Chondrocyte (in vitro differentiated cells): ENCODE data around the gene RIMS1. TPM values are rescaled to one million over a fixed set of nuclear protein-coding genes. Genes with fewer than 3 reads are reported as not detected.

Experiments
- DNase-seq: peaks from one replicate; pipeline ENCODE4 v3.0.0; 2021; ENCODE audit warnings: mixed read lengths, low spot score
- H3K27ac Mint-ChIP-seq: one replicate; pipeline ENCODE4 v1.8.0; 2021; ENCODE audit warnings: mild to moderate bottlenecking, moderate library complexity, mixed read lengths; ENCODE audit not compliant: unreplicated experiment
- H3K27me3 Mint-ChIP-seq: 2 replicates; pipeline ENCODE4 v1.8.0; 2021; ENCODE audit warnings: low read depth, mixed read lengths
- H3K36me3 Mint-ChIP-seq: 2 replicates; pipeline ENCODE4 v1.8.0; 2021; ENCODE audit warnings: low read depth, mixed read lengths
- H3K4me1 Mint-ChIP-seq: 2 replicates; pipeline ENCODE4 v1.8.0; 2021; ENCODE audit warnings: low read depth, mild to moderate bottlenecking, mixed read lengths
- H3K4me3 Mint-ChIP-seq: one replicate; pipeline ENCODE4 v1.8.0; 2021; ENCODE audit warnings: mild to moderate bottlenecking, moderate library complexity, mixed read lengths; ENCODE audit not compliant: unreplicated experiment
- H3K9me3 Mint-ChIP-seq: 2 replicates; pipeline ENCODE4 v1.8.0; 2021; ENCODE audit warnings: low read depth, mixed read lengths
- CTCF ChIP-seq: fragments of 200-600 bp; sonication (generic); IDR thresholded peaks from 2 replicates; pipeline ENCODE4 v1.5.0; 2021; ENCODE audit warnings: antibody characterized with exemption, mild to moderate bottlenecking, moderate library complexity
- total RNA-seq: library from RNA; stranded (reverse); gene quantifications from 3 replicates; pipeline ENCODE4 v1.2.1, GENCODE V29; 2021

RIMS1 gene
- total RNA-seq, 1 donor from 2014 or later: 6.6 TPM

GRCh38 chr6:72348926-72349325, 462.6 kb downstream of the RIMS1 start:
- DNase-seq: no peak
- H3K9me3 Mint-ChIP-seq: no peaks in the 10 kb centered on the region
- H3K4me1 Mint-ChIP-seq: peaks cover 13% of the 10 kb centered on the region
- H3K36me3 Mint-ChIP-seq: no peaks in the 10 kb centered on the region
- H3K27me3 Mint-ChIP-seq: no peaks in the 10 kb centered on the region
- no peak for TF ChIP-seq CTCF
- H3K27ac Mint-ChIP-seq: no peak overlapping the region
- H3K4me3 Mint-ChIP-seq: no peak overlapping the region

- peaks cover 5% of the 10 kb centered on the region for H3K4me1 Mint-ChIP-seq
- TF ChIP-seq CTCF: no peak
- H3K36me3 Mint-ChIP-seq: no peaks in the 10 kb centered on the region
Observed at GRCh38 chr6:72350296-72350881, 464.0 kb downstream of the RIMS1 start.

DNA sequence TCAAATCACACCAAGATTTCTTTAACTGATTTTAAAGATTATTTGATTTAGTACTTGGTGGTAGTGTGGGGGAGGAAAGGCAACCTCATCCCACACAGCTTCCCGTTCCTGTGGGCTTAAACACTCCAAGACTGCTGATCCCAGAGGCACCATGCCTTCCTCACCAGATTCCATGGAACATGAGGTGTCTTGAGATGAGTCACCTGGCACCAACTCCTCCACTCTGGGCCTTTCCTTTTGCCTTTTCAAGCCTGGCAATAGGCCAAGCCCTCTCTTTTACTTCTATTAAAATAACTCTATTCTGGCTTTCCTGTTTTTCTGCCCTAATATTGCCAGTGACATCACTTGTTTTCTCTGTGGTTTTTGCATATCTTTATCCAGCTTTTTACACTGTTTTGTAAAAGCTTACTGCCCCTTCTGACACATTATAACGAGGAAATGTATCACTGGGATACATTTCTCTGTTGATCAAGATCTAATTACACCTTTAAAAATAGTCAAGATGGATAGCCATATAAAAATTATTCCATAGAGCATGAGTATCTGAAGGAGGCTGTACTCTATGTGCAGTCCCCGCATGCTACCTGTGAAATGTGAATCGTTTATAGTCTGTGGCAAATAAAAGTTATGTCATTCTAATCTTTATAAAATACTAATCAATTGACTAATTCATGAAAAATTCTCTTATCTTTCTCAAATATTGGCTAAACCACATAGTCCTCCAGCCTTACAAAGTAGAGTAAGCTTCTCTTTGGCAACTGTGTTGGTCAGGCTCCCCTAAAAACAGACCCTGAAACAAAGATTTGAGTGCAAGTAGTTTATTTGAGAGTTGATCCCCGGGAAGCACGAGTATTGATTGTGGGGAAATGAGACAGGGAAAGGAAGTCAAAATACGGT, 477.7 kb downstream of the RIMS1 start:
- Mint-ChIP-seq H3K4me1 (peaks cover 36% of the 10 kb centered on the region), H3K4me3 (no peak overlapping the region), H3K27ac (peak overlapping the region; percentile 75), H3K36me3 (no peaks in the 10 kb centered on the region), H3K27me3 (no peaks in the 10 kb centered on the region), H3K9me3 (no peaks in the 10 kb centered on the region)
- TF ChIP-seq CTCF: no peak
- no peak for DNase-seq

More at GRCh38 chr6:72350296-72350881, 464.0 kb downstream of the RIMS1 start:
- no peak overlapping the region for H3K4me3 Mint-ChIP-seq
- no peaks in the 10 kb centered on the region for H3K27me3 Mint-ChIP-seq
- no peak for DNase-seq
- H3K27ac Mint-ChIP-seq: no peak overlapping the region
- H3K9me3 Mint-ChIP-seq: no peaks in the 10 kb centered on the region

DNA sequence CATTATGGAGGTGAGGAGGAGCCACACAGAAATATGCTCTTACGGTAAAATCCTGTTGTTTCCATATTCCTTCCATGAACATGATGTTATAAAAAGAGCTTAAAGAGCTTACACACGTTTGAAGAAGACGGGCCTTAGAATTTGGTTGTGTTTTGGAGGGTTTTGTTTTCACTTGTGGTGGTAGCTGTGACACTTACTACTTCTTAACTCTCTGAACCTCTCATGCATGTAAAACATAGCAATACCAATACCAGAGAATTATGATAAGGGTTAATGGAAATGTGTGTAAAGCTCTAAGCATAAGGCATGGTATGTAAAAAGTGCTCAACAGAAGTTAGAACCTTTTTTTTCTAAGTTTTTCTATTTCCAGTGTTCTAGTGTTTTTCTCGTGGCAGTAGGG, 479.4 kb downstream of the RIMS1 start:
- H3K27ac Mint-ChIP-seq: no peak overlapping the region
- no peaks in the 10 kb centered on the region for H3K27me3 Mint-ChIP-seq
- TF ChIP-seq CTCF: no peak
- H3K4me3 Mint-ChIP-seq: no peak overlapping the region
- H3K9me3 Mint-ChIP-seq: no peaks in the 10 kb centered on the region
- H3K36me3 Mint-ChIP-seq: no peaks in the 10 kb centered on the region
- peaks cover 42% of the 10 kb centered on the region for H3K4me1 Mint-ChIP-seq
- no peak for DNase-seq

DNA sequence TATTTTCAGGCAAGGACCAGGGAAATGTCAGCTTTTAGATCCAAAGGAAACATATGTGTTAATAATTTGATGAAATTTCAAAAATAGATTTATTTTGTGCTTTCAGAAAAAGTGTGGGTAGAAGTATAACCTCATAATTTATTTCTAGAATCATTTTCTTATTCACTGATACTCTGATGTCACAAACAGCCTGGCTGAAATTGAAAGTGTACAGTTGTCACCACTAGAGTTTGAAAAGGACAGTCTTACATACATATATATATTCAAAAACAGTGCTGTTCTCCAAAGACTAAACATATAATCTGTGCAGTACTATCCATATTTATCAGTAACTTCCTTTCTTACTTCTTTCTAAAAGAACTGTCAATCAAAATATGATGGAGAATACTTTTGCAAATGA, 481.1 kb downstream of the RIMS1 start:
- H3K27me3 Mint-ChIP-seq: no peaks in the 10 kb centered on the region
- no peaks in the 10 kb centered on the region for H3K9me3 Mint-ChIP-seq
- peaks cover 42% of the 10 kb centered on the region for H3K4me1 Mint-ChIP-seq
- no peak overlapping the region for H3K4me3 Mint-ChIP-seq
- no peak for DNase-seq
- H3K36me3 Mint-ChIP-seq: no peaks in the 10 kb centered on the region
- H3K27ac Mint-ChIP-seq: no peak overlapping the region
- TF ChIP-seq CTCF: no peak
